Duodenal mucosa (tissue), 2 donors: ENCODE measurements around the gene VWA2.

Experiments
- H3K27ac ChIP-seq: one replicate; pipeline ENCODE4 v1.7.0; 2013; ENCODE audit warnings: low read depth, low read length
- H3K27me3 ChIP-seq, 2 donors: one replicate each; pipeline ENCODE4 v1.7.0; 2013; ENCODE audit warnings: low read length in 2 of 2, control low read depth in 1 of 2; ENCODE audit not compliant: insufficient read depth in 2 of 2, control insufficient read depth in 1 of 2
- H3K36me3 ChIP-seq, 2 donors: one replicate each; pipeline ENCODE4 v1.7.0; 2013; ENCODE audit warnings: low read length in 2 of 2, control low read depth in 1 of 2; ENCODE audit not compliant: insufficient read depth in 2 of 2, control insufficient read depth in 1 of 2
- H3K4me1 ChIP-seq, 2 donors: one replicate each; pipeline ENCODE4 v1.7.0; 2013; ENCODE audit warnings: low read length in 2 of 2, control low read depth in 1 of 2; ENCODE audit not compliant: insufficient read depth in 2 of 2, control insufficient read depth in 1 of 2
- H3K4me3 ChIP-seq, 2 donors: one replicate each; pipeline ENCODE4 v1.7.0; 2013; ENCODE audit warnings: low read length in 2 of 2, low read depth in 1 of 2
- H3K9ac ChIP-seq, 2 donors: one replicate each; pipeline ENCODE4 v1.7.0; 2013; ENCODE audit warnings: low read length in 2 of 2, low read depth in 1 of 2
- H3K9me3 ChIP-seq, 2 donors: one replicate each; pipeline ENCODE4 v1.7.0; 2013; ENCODE audit warnings: low read length in 2 of 2, control low read depth in 1 of 2; ENCODE audit not compliant: control insufficient read depth in 1 of 2

The VWA2 gene

DNA sequence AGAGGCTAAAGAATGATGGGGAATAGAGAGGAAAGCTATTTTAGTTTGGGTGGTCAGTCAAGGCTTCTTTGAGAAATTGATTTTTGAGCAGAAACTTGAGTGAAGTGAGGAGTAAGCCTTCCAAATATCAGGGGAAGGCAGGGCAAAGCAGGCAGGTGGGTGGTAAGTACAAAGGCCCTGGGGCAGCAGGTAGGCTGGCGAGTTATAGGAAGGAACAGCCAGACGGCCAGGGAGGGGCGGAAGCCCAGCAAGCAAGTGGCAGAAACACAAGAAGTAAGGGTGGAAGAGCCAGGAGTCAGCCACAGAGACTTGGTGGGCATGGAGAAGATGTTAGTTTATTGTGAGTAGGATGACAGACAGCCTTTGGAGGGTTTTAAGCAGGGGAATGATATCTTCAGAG is 34.9 kb downstream of the VWA2 start:
- Histone ChIP-seq H3K4me1 (peaks cover 0 to 11% of the 10 kb centered on the region in 2 donors), H3K9me3 (no peaks in the 10 kb centered on the region), H3K27me3 (no peaks in the 10 kb centered on the region), H3K27ac (no peak overlapping the region), H3K9ac (no peak overlapping the region), H3K36me3 (no peaks in the 10 kb centered on the region), H3K4me3 (no peak overlapping the region)

DNA sequence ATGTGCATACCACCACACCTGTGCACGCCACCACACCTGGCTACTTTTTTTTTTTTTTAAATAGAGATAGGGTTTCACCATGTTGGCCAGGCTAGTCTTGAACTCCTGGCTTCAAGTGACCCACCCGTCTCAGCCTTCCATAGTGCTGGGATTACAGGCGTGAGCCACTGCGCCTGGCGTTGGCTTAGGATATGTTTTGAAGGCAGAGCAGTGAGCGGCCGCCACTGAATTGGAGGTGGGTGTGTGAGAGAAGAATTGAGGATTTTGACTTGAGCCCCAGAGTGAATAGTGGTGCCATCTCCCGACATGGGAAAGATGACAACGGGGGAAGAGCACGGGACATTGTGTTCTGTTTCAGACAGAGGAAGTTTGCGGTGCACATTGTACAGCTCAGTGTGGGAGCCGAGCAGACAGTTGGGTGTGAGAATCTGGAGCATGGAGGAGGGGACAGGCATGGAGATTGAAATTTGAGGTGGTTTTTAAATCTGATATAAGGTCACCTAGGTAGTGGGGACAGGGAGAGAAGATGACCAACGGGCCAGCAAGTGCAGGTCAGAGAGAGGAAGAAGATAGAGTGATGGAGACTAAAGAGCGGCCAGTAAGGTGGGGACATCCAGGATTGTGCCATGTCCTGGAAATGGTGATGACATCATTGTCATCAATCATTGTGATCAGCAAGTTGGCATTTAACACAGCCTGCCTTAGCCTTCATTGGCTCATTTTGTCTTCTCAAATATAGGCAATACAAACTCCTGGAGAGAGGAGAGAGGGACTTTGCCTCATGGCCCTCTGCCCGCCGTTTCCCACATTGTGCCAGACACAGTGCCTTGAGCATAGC is 35.8 kb downstream of the VWA2 start:
- H3K4me1 ChIP-seq, result peaks cover 0 to 11% of the 10 kb centered on the region in 2 donors
- H3K9me3 ChIP-seq, result no peaks in the 10 kb centered on the region
- no peak overlapping the region for H3K4me3 ChIP-seq
- H3K9ac ChIP-seq, result no peak overlapping the region
- no peaks in the 10 kb centered on the region for H3K27me3 ChIP-seq
- H3K36me3 ChIP-seq, result no peaks in the 10 kb centered on the region
- H3K27ac ChIP-seq, result no peak overlapping the region

DNA sequence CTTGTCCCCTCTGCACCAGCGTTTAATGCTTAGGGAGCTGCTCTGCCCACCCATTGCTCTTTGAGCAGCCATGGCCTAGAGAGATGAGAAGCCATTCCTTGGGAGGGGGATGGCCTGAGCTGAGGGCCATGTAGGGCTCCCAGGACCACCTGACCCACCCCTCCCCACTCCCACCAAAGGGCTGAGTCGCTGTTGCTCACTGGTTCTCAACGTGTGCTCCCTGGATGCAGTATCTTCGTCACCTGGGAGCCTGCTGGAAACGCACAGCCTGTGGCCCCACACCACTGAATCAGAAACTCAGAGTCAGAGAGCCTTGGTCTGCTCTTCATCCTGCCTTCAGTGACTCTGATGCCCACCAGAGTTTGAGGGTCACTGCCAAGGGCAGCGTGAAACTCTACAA is 37.0 kb downstream of the VWA2 start:
- Histone ChIP-seq H3K27me3 (no peaks in the 10 kb centered on the region), H3K4me1 (peaks cover 0 to 5% of the 10 kb centered on the region in 2 donors), H3K9me3 (no peaks in the 10 kb centered on the region), H3K9ac (no peak overlapping the region), H3K27ac (no peak overlapping the region), H3K4me3 (no peak overlapping the region), H3K36me3 (no peaks in the 10 kb centered on the region)

DNA sequence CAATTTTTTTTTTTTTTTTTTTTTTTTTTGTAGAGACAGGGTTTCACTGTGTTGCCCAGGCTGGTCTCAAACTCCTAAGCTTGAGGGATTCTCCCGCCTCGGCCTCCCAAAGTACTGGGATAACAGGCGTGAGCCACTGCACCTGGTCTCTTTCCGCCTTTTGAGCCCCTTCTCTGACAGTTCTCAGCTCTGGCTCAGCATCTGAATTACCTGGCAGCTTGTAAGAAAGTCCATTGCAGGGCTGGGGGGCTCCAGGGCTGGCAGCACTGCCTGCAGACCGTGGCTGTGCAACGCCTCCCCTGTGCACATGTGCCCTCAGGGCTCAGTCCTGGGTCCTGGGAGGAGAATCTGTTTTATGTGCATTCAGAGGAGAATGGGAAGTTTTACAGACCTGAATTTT is 37.6 kb downstream of the VWA2 start:
- no peaks in the 10 kb centered on the region for H3K36me3 ChIP-seq
- no peak overlapping the region for H3K9ac ChIP-seq
- no peak overlapping the region for H3K4me3 ChIP-seq
- no peaks in the 10 kb centered on the region for H3K9me3 ChIP-seq
- no peak overlapping the region for H3K27ac ChIP-seq
- H3K4me1 ChIP-seq, result no peaks in the 10 kb centered on the region
- no peaks in the 10 kb centered on the region for H3K27me3 ChIP-seq

DNA sequence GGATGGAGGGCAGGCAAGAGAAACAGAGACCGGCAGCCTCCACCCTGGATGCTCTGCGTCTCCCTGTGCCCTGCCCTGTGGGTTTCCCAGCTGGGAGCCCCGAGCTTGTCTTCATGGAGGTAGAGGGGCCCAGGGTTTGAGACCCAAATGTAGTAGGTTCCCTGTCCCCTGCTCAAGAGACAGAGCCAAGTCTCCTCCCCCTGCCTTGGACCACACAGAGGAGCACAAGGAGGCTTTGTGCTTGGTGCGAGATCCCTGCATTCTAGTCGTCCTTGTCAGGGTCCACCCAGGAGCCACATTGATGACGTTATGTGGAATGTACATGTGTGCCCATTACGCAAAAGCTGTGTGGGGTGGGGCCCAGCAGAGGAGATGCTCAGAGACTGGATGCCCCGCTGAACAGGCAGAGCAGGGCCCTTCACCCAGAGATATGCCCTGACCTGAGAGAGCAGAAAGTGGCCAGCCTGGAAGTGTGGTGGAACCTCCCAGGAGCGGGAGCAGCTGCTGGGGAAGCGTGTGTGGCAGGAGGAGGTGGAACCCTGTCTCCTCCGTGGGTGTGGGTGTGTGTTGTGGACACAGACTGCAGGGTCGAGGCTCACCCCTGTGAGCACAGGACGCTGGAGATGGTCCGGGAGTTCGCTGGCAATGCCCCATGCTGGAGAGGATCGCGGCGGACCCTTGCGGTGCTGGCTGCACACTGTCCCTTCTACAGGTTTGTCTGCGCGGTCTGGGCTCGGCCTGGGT is 39.3 kb downstream of the VWA2 start:
- no peaks in the 10 kb centered on the region for H3K27me3 ChIP-seq
- H3K36me3 ChIP-seq, result no peaks in the 10 kb centered on the region

DNA sequence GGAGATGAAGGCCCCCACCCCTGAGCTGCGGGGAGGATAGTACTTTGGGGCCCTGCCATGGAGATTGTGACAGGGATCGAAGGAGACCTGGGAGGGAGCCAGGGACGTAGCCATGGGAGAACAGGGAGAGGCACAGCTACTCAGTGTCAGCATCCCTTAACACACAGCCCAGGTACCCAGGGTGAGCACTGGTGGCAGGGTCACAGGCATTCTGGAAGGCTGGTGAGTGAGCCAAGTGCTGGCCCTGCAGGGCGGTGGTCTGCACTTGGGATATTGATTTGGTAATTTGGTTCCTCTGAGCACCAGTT is 39.8 kb downstream of the VWA2 start:
- Histone ChIP-seq H3K27ac (no peak overlapping the region), H3K9ac (no peak overlapping the region), H3K4me1 (no peaks in the 10 kb centered on the region), H3K36me3 (no peaks in the 10 kb centered on the region), H3K27me3 (no peaks in the 10 kb centered on the region), H3K4me3 (no peak overlapping the region), H3K9me3 (no peaks in the 10 kb centered on the region)

More for the DNA sequence above, 39.3 kb downstream of the VWA2 start:
- no peak overlapping the region for H3K4me3 ChIP-seq
- H3K9me3 ChIP-seq, result no peaks in the 10 kb centered on the region
- H3K9ac ChIP-seq, result no peak overlapping the region
- no peak overlapping the region for H3K27ac ChIP-seq
- no peaks in the 10 kb centered on the region for H3K4me1 ChIP-seq

DNA sequence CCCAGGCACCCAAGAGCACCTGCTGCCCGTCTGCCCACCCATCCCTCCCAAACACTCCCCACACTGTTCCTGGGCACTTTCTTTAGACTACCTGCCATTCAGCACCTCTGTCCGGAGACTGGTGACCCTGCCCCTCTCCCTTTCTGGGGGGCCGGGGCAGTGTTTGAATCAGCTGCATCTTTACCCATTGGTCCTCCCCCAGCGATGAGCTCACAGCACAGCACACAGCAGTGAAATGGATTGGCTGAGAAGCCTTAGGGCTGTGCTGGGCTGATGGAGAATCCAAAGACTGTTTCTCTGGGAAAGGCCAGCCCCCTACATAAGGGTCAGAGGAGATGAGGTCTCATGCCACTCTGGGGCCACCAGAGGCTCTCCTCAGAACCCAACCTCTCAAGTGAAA is 40.2 kb downstream of the VWA2 start:
- Histone ChIP-seq H3K36me3 (no peaks in the 10 kb centered on the region), H3K9me3 (no peaks in the 10 kb centered on the region), H3K9ac (no peak overlapping the region), H3K27ac (no peak overlapping the region), H3K27me3 (no peaks in the 10 kb centered on the region), H3K4me1 (no peaks in the 10 kb centered on the region), H3K4me3 (no peak overlapping the region)

DNA sequence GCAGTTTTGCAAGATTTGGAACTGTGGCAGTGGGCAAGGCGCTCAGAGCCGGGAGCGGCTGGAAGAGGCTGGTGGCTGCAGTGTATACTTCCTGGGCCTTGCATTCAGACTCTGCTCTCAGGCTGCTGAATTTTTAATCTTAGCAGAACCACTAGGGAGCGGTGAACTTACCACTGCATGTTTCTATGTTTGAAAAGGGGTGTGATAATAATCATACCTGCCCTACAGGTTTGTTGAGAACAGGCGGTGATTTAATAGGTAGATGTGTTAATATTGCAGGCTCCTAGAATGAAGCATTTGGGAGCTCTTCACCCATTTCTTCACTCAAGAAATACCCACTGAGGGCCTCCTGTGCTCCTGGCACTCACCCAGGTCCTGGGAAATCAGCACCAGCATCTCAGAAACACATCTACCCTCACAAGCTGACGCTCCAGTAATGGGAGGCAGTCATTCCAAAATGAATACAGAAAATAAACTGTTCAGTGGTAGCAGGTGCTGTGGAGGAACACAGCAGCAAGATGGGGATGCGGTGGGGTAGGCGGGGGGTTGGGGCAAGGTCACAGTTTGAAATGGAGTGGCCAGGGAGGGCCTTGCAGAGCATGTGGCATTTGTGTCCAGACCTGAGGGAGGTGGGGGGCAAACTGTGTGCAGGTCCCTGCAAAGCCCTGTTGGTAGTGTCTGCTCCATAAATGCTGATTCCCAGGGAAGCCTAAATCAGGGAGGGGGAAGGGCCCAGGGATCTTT is 41.0 kb downstream of the VWA2 start:
- H3K27ac ChIP-seq, result no peak overlapping the region
- H3K36me3 ChIP-seq, result no peaks in the 10 kb centered on the region

DNA sequence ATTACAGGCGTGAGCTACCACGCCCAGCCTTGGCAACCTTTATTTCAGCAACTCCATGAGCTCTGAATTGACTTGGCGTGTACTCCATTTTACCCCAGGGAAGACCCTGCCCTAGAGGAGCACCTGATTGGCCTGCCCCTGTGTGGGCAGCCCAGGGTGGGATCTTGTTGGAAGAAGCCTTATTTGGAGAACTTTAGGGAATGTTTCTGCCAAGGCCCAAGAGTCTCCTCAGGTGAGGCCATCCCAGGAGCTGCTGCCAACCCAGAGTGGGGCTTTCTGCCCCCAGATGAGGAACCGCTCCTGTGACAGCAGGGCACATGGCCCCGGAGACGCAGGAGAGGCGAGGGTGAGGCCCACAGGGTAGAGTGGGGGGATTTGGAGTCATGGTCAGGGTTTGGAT is 42.0 kb downstream of the VWA2 start:
- no peak overlapping the region for H3K27ac ChIP-seq
- H3K9me3 ChIP-seq, result no peaks in the 10 kb centered on the region
- no peak overlapping the region for H3K4me3 ChIP-seq
- no peak overlapping the region for H3K9ac ChIP-seq
- H3K4me1 ChIP-seq, result no peaks in the 10 kb centered on the region
- no peaks in the 10 kb centered on the region for H3K27me3 ChIP-seq
- H3K36me3 ChIP-seq, result no peaks in the 10 kb centered on the region

More for the DNA sequence above, 41.0 kb downstream of the VWA2 start:
- Histone ChIP-seq H3K27me3 (no peaks in the 10 kb centered on the region), H3K4me3 (no peak overlapping the region), H3K9ac (no peak overlapping the region), H3K4me1 (no peaks in the 10 kb centered on the region), H3K9me3 (no peaks in the 10 kb centered on the region)

DNA sequence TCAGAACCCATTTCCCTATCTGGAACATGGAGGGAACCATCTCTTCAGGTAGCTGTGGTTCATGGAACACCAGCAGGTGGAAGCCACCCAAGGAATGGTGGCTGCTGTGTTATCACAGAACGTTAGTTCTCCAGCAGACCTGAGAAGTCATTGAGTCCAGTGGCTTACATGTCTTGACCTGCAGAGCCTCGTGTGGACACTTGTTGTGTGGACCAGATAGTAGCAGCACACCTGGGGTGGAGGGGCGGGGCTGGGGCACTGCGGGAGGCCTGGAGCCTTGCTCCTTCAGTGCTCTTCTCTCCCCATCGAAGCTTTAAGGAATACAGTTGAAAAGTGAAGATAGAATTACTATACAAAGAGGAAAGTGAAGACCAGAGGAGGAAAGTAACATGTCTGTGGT is 42.4 kb downstream of the VWA2 start:
- Histone ChIP-seq H3K9ac (no peak overlapping the region), H3K27ac (no peak overlapping the region), H3K4me3 (no peak overlapping the region), H3K27me3 (no peaks in the 10 kb centered on the region), H3K36me3 (no peaks in the 10 kb centered on the region), H3K4me1 (no peaks in the 10 kb centered on the region), H3K9me3 (no peaks in the 10 kb centered on the region)
